Measurements from ENCODE around the gene NFYC.

Gene NFYC

DNA sequence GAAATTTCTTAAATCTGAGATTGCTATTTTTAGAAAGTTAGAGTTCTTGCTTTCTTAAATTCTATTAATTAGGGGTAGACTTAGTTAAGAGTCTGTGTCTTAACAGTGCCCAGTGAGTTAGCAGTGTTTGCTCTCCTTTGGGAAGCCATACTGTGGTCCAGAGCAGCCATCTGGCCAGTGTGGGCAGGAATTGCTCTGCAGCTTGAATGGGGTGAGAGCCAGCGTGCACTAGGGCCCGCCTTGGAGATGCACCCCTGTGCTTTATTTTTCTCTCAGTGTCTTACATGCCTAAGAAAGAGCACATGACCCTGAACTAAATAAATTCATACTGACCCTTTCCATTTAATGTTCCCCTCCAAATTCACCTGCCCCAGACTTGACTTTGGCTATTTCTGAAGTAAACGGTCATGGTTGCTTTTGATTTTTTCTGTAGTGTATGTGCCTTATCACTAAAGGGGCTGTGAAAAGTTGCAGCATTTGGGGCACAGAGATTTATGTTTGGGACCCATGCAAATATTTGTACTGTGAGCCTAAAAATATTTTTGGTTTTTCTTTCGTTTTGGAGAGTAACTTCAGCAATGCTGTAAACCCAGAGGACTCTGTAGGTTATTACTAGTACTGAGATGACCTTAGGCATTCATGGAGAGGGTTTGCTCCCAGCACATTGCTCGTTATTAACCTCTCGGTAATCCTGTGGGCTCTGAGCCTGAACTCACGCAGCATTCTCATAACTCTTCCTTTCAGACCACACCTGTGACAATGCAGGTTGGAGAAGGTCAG is 70.8 kb downstream of the NFYC start:
- no peak for DNase-seq

DNA sequence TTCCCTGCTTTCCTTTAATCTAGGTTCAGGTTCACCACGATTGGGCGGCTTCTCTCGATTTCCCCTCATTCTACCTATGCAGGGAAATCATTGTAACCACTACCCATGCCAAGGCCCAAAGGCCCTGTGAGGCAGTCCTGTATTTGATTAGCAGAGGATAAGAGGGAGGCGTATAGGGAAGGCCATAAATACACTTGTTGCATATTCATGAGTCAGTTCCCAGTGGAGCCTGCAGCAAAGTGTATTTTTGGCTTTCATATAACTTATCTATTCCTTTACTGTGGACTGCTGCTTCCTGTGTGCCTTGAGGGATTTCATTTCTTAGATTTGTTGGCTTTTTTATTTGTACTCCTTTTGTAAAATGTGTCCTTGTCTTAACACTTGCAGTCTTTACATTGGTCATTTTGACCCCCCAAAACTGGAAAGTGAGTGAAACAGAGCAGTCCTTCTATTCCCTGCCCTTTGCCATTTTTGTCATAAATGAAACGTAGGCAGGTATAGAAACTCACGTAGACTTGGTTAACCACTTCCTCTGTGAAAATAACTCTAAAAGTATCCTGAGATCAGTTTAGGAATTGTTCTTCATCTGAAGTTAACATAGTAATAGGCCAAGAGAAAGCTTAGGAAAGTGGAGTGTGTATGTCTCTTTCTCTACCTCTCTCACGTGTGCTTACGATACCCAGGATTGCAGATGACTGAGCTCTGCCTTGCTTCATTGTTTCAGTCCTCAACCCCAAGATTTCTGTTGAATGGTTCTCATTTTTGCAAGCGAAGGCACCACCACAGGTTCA is 72.4 kb downstream of the NFYC start:
- DNase-seq: peak; percentile 35

- no peak for DNase-seq
These were observed 73.5 kb downstream of the NFYC start for GRCh38 chr1:40764981-40765380.

- DNase-seq: no peak
These were observed 74.5 kb downstream of the NFYC start for GRCh38 chr1:40766017-40766416.

DNA sequence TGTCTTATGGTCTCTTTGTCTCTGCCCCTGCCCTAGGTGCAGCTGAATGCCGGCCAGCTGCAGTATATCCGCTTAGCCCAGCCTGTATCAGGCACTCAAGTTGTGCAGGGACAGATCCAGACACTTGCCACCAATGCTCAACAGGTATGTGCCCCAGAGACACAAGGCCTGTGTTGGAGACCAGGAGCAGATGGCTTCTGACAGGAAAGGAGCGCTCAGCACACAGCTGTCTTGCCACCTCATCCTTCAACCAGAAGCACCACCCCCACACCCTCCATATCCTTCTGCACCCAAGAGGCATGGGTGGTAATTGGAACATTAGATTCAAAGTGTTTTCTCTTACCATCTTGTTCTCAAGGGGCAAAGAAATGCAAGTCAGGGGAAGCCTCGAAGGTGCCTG is 75.1 kb downstream of the NFYC start:
- no peak for DNase-seq

GRCh38 chr1:40768146-40768990 is 76.9 kb downstream of the NFYC start:
- DNase-seq: no peak

- no peak for DNase-seq
These were observed 78.3 kb downstream of the NFYC start for GRCh38 chr1:40769815-40770214.

- DNase-seq: no peak
These were observed 79.0 kb downstream of the NFYC start for GRCh38 chr1:40770296-40771070.

DNA sequence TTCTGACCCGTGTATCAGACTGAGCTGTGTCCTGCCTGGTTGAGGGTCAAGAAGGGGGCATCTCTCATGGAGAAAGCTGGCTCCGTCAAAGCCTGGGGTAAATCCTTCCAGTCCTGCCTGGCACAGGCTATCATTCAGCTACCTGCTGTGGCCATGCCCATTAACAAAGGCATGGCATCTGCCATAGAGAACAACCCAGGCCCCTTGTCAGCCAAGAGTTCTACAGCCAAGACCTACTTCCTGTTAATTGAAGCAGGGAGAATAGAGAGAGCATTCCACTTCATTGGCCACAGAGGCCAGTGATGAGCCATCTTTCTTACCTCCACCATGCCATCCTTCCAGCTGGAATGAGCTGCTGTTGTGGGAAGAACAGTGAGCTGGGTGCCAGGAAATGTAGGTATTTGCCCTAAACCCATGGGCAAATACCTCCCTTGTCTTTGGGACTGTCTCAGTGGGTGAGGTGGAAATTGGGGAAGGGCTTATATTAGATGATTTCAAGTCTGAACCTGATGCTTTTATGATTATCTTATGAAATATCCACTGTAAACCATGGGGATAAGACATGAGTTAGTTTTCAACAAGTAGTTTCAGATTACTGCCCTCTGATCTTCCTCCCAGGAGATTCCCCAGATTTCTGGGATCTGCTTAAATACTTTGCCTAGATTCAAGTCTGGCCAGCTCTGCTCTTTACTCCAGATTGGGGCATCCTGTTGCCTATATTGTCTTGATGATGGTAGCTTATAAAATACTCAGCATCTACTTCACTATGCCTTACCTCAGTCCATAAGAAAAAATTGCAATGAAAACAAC is 80.8 kb downstream of the NFYC start:
- DNase-seq: no peak

- DNase-seq: no peak
These were observed 82.3 kb downstream of the NFYC start for GRCh38 chr1:40773748-40774265.

DNA sequence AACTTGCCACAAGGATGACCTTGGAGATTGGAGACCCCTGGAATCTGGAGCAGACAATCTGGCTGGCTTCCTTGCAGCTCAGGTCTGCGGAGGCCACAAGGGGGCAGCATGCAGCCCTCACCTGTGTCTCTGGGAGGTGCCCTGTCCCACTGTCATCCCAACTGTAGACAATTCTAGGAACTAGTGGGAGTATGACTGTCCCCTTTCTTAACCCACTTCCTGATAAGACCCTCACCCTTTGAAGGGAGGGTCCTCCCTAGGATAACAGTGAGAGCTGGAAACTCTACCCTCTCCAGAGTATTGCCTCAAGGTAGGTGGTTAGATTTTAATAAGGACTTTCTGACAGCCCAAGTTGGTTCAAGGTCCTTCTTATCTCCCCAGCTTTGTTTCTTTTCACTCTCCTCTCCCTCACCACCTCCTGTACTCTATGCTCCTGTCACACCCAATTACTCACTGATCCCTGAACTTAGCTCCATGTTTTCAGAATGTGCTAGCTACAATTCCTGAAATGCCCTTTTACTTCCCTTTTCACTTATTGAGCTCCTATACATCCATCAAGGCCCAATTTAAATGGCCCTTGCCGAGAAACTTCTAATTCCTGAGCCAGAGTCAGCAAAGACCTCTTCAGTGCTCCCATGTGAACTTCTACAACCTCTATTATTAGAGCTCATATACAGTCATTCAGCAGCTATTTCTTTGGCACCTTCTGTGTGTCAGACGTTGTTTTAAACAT is 82.9 kb downstream of the NFYC start:
- peak; percentile 56 for DNase-seq

- no peak for DNase-seq
These were observed 85.0 kb downstream of the NFYC start for GRCh38 chr1:40776236-40777072.

DNA sequence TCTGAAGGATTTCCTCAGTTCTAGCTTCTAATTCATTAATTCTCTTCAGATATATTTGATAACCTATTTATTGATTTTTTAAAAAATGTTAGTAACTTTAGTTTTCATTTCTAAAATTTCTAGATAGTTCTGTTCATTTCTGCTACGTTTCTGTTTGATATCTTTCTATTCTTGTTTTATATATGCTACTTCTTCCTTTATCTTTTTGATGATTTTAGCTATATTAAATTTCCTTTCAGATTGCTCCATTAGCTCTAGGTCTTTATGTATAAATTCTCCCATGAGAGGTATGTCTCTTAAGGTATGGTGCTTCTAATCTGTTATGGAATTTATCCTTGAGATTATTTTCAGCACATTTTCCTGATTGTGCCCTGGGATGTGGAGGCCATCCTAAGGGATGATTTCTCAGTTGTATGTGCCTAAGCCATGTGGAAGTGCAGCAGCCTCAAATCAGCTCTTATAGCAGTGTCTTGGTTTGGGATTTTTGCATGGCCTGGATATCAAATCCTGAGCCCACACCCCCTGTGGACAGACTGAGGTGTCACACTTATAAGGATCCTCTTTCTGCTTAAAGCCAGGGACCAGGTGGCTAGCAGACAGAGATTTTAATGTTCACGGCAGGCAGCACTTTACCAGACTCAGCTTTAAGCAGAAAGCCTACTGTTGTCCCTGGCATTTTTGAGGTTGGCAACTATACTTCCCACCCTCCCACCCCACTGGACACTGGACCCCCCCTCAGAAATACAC is 85.9 kb downstream of the NFYC start:
- no peak for DNase-seq

GRCh38 chr1:40780678-40781607 is 89.4 kb downstream of the NFYC start:
- no peak for DNase-seq

DNA sequence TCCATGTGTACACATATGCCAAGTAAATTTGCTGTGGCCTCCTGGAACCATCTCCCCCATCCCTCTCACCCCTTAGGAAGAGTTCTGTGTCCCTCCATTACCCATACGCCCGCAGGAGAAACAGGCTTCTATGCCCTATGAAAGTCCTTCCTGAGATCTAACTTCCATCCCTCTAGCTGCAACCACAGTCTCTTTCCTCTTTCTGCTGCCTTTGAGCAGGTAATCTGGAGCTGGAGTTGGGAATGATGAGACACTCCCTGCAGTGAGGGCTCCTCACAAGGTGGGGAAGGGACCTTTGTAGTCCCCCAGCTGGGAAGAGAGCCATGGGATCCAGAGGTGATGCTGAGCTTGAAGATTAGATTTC is 90.1 kb downstream of the NFYC start:
- no peak for DNase-seq

DNA sequence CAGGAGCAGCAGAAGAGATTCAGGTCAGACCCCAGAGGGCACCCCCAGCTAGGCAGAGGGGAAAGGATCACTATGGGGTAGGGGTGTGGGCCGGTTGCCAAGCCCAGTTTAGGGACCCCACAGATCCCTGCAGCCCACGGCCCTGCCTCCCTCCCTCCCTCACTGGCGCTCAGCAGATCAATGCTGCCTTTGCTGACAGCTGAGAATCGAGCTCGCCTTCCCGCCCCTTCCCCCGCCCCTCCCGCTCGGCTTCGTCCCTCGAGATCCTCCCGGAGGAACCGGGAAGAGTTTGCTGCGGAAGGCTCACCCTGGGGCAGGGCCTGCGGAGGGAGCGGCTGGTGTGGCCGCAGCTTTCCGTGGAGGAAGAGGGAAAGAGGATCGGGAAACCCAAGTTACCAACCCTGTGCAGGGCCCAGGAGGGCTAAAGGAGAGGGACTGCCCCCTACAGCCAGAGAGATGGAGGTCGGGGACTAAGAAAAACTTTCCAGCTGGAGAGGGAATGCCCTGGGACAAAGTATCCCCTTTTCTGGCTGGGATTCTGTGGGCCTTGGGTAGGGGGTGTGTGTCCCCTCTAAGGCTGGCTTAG is 91.0 kb downstream of the NFYC start:
- DNase-seq: no peak
